H1 (cell line): ENCODE data around the gene DCAF7. TPM values are rescaled to one million over a fixed set of nuclear protein-coding genes. Genes with fewer than 3 reads are reported as not detected.

Experiments
- CTCF ChIA-PET: fragments of 300-600 bp; sonication (Branson Sonifier 250); formaldehyde crosslinking; loops from one replicate; lab custom pipeline; 2021; ENCODE audit not compliant: partially characterized antibody; lab: Charles Lee
- POLR2A ChIA-PET: fragments of 300-600 bp; sonication (Branson Sonifier 250); formaldehyde crosslinking; loops from one replicate; lab custom pipeline; 2021; ENCODE audit warnings: inconsistent platforms; ENCODE audit not compliant: partially characterized antibody; lab: Charles Lee
- DNase-seq, 2 experiments: peaks; one replicate each; pipeline versions ENCODE4 v3.0.0 to v3.0.0-alpha.2; 2010 to 2022; ENCODE audit warnings: low spot score in 2 of 2, low read depth in 1 of 2, mixed read lengths in 1 of 2
- FAIRE-seq: peaks from 2 replicates; lab custom pipeline; 2011; peaks lifted over from hg19 to GRCh38; lab: Jason Lieb, UNC
- H2AFZ ChIP-seq: 2 replicates; pipeline ENCODE4 v1.8.1; 2012; ENCODE audit warnings: low read length, inconsistent platforms
- H2AK5ac ChIP-seq: 2 replicates; pipeline ENCODE4 v1.6.1; 2013; ENCODE audit warnings: low read depth, low read length
- H2BK120ac ChIP-seq: replicated peaks from 2 replicates; pipeline ENCODE3; 2013; ENCODE audit warnings: low read depth, low read length, inconsistent platforms
- H2BK12ac ChIP-seq: 2 replicates; pipeline ENCODE4 v1.6.1; 2013; ENCODE audit warnings: low read depth, low read length
- H2BK15ac ChIP-seq: 2 replicates; pipeline ENCODE4 v1.6.1; 2013; ENCODE audit warnings: low read length
- H2BK20ac ChIP-seq: 2 replicates; pipeline ENCODE4 v1.6.1; 2013; ENCODE audit warnings: low read length
- H2BK5ac ChIP-seq: 2 replicates; pipeline ENCODE4 v1.6.1; 2013; ENCODE audit warnings: low read depth, low read length
- H3K14ac ChIP-seq: 2 replicates; pipeline ENCODE4 v1.6.1; 2013; ENCODE audit warnings: inconsistent platforms; ENCODE audit not compliant: insufficient read length
- H3K18ac ChIP-seq: 2 replicates; pipeline ENCODE4 v1.6.1; 2013; ENCODE audit warnings: low read length; ENCODE audit errors: extremely low read depth
- H3K23ac ChIP-seq: 2 replicates; pipeline ENCODE4 v1.6.1; 2013; ENCODE audit warnings: inconsistent platforms; ENCODE audit not compliant: insufficient read length
- H3K23me2 ChIP-seq: 2 replicates; pipeline ENCODE4 v1.6.1; 2013; ENCODE audit warnings: low read depth, low read length
- H3K27ac ChIP-seq: 2 replicates; pipeline ENCODE4 v1.6.1; 2011; ENCODE audit warnings: low read depth, low read length, inconsistent platforms
- H3K27me3 ChIP-seq, 4 experiments: replicated peaks in 1 of 4; 1 replicate in 1 of 4; 2 replicates in 3 of 4; pipeline versions ENCODE4 v1.6.1 to v1.8.1; 2011 to 2013; ENCODE audit warnings: low read length in 3 of 4, mild to moderate bottlenecking in 3 of 4, inconsistent platforms in 2 of 4, mixed read lengths in 2 of 4, moderate library complexity in 1 of 4; ENCODE audit not compliant: control insufficient read depth in 3 of 4, insufficient read depth in 3 of 4; ENCODE audit errors: extremely low read depth in 1 of 4
- H3K36me3 ChIP-seq, 4 experiments: 2 replicates each; pipeline versions ENCODE4 v1.6.1 to v1.8.1; 2011 to 2013; ENCODE audit warnings: mild to moderate bottlenecking in 4 of 4, low read length in 3 of 4, moderate library complexity in 2 of 4, control low read depth in 1 of 4, inconsistent platforms in 1 of 4; ENCODE audit not compliant: insufficient read depth in 4 of 4, control insufficient read depth in 2 of 4
- H3K4ac ChIP-seq: replicated peaks from 2 replicates; pipeline ENCODE3; 2013; ENCODE audit warnings: low read length, low read depth, mixed read lengths, inconsistent platforms; ENCODE audit not compliant: insufficient read length
- H3K4me1 ChIP-seq, 4 experiments: replicated peaks in 1 of 4; 1 replicate in 1 of 4; 2 replicates in 3 of 4; pipeline versions ENCODE4 v1.6.1 to v1.8.1; 2011 to 2013; ENCODE audit warnings: low read length in 3 of 4, inconsistent platforms in 2 of 4, mixed read lengths in 1 of 4; ENCODE audit not compliant: insufficient read depth in 4 of 4, control insufficient read depth in 3 of 4
- H3K4me2 ChIP-seq, 2 experiments: 2 replicates each; pipeline versions ENCODE4 v1.6.1 to v1.8.1; 2011 to 2013; ENCODE audit warnings: low read depth in 2 of 2, low read length in 2 of 2, control low read depth in 1 of 2, inconsistent platforms in 1 of 2, mild to moderate bottlenecking in 1 of 2; ENCODE audit not compliant: insufficient read depth in 1 of 2
- H3K4me3 ChIP-seq, 4 experiments: fragments of 200-600, 300-600 bp in 1 of 4; sonication (generic), shearing (Covaris generic), sonication (Bioruptor Twin) in 1 of 4; 2 replicates each; pipeline versions ENCODE4 v1.5.1 to v1.8.1; 2011 to 2016; ENCODE audit warnings: low read length in 4 of 4, low read depth in 3 of 4, control low read depth in 2 of 4, inconsistent platforms in 2 of 4, mild to moderate bottlenecking in 2 of 4, mixed read lengths in 1 of 4, moderate library complexity in 1 of 4; ENCODE audit not compliant: insufficient read depth in 2 of 4; ENCODE audit errors: extremely low read depth in 1 of 4
- H3K56ac ChIP-seq: replicated peaks from 2 replicates; pipeline ENCODE3; 2013; ENCODE audit warnings: low read depth, mild to moderate bottlenecking, mixed read lengths, low read length, inconsistent platforms; ENCODE audit not compliant: insufficient read length
- H3K79me1 ChIP-seq: 2 replicates; pipeline ENCODE4 v1.6.1; 2013; ENCODE audit warnings: low read depth, low read length, control low read depth
- H3K79me2 ChIP-seq, 2 experiments: 2 replicates each; pipeline versions ENCODE4 v1.6.1 to v1.8.1; 2012 to 2013; ENCODE audit warnings: low read length in 2 of 2, mild to moderate bottlenecking in 2 of 2, inconsistent platforms in 1 of 2; ENCODE audit not compliant: insufficient read depth in 2 of 2, control insufficient read depth in 1 of 2
- H3K9ac ChIP-seq, 4 experiments: replicated peaks in 1 of 4; 1 replicate in 1 of 4; 2 replicates in 3 of 4; pipeline versions ENCODE4 v1.6.1 to v1.8.1; 2011 to 2013; ENCODE audit warnings: low read depth in 3 of 4, low read length in 3 of 4, control low read depth in 2 of 4, mild to moderate bottlenecking in 2 of 4, moderate library complexity in 2 of 4, inconsistent platforms in 1 of 4; ENCODE audit errors: extremely low read depth in 1 of 4
- H3K9me3 ChIP-seq, 2 experiments: 2 replicates each; pipeline versions ENCODE4 v1.6.1 to v1.8.1; 2012 to 2013; ENCODE audit warnings: mild to moderate bottlenecking in 2 of 2, moderate library complexity in 2 of 2, control low read depth in 1 of 2, inconsistent platforms in 1 of 2, low read depth in 1 of 2, low read length in 1 of 2, mixed read lengths in 1 of 2; ENCODE audit not compliant: insufficient read depth in 2 of 2
- H4K20me1 ChIP-seq, 2 experiments: replicated peaks in 1 of 2; 2 replicates each; pipeline versions ENCODE3 to v1.8.1; 2011 to 2013; ENCODE audit warnings: inconsistent platforms in 2 of 2, low read length in 2 of 2, mild to moderate bottlenecking in 1 of 2; ENCODE audit not compliant: insufficient read depth in 2 of 2, control insufficient read depth in 1 of 2
- H4K5ac ChIP-seq: 2 replicates; pipeline ENCODE4 v1.6.1; 2013; ENCODE audit warnings: low read length, low read depth, mixed read lengths, inconsistent platforms; ENCODE audit not compliant: insufficient read length
- H4K8ac ChIP-seq: 2 replicates; pipeline ENCODE4 v1.8.0; 2013; ENCODE audit warnings: mild to moderate bottlenecking, moderate library complexity, low read length, inconsistent platforms; ENCODE audit not compliant: insufficient read depth; ENCODE audit errors: extremely low read depth
- H4K91ac ChIP-seq: replicated peaks from 2 replicates; pipeline ENCODE3; 2013; ENCODE audit warnings: low read length, mixed read lengths, inconsistent platforms; ENCODE audit not compliant: insufficient read length
- TAF7 ChIP-seq: optimal IDR thresholded peaks from 2 replicates; pipeline ENCODE3; 2011; ENCODE audit warnings: low read depth, mild to moderate bottlenecking, inconsistent platforms, low read length, moderate library complexity, borderline replicate concordance
- WGBS, 2 experiments: shearing (Covaris generic) in 1 of 2; methylation state at CpG; one replicate each; pipeline versions ENCODE4 v1.1.6 to v1.1.7; 2013 to 2015; ENCODE audit warnings: low lambda C conversion rate in 2 of 2, mixed read lengths in 2 of 2, inconsistent platforms in 1 of 2, low coverage in 1 of 2, missing lambda C conversion rate in 1 of 2; ENCODE audit not compliant: insufficient replicate concordance in 2 of 2, insufficient coverage in 1 of 2, insufficient read length in 1 of 2; ENCODE audit errors: extremely low coverage in 1 of 2, missing lambda C conversion rate in 1 of 2; 5-methylcytosine and 5-hydroxymethylcytosine counted together
- polyA plus RNA-seq, 7 experiments: library from polyadenylated mRNA; depleted of rRNA in 3 of 7; stranded (reverse) in 5 of 7; unstranded in 2 of 7; fragments of >200 nt in 5 of 7; fragments of 200-250 nt in 2 of 7; gene quantifications; 1 replicate in 5 of 7; 2 replicates in 1 of 7; 4 replicates in 1 of 7; pipeline versions ENCODE4 v1.2.1 to v1.2.3, GENCODE V29; 2011 to 2013; ENCODE audit warnings: missing spikeins in 2 of 7, mixed read lengths in 2 of 7
- total RNA-seq: library from RNA; stranded (reverse); fragmentation: NEBNext Ultra II Directional; extraction: Animal tissue kit (Norgen Biotek cat#: 25700); gene quantifications from 2 replicates; pipeline ENCODE4 v1.2.1, GENCODE V29; 2021

The DCAF7 gene
- total and polyA plus RNA-seq, 2 of the 8 experiments (the other 6 are each of a cell fraction or from before 2014, with no cell fraction given), result 74.9 to 94.1 TPM

DNA sequence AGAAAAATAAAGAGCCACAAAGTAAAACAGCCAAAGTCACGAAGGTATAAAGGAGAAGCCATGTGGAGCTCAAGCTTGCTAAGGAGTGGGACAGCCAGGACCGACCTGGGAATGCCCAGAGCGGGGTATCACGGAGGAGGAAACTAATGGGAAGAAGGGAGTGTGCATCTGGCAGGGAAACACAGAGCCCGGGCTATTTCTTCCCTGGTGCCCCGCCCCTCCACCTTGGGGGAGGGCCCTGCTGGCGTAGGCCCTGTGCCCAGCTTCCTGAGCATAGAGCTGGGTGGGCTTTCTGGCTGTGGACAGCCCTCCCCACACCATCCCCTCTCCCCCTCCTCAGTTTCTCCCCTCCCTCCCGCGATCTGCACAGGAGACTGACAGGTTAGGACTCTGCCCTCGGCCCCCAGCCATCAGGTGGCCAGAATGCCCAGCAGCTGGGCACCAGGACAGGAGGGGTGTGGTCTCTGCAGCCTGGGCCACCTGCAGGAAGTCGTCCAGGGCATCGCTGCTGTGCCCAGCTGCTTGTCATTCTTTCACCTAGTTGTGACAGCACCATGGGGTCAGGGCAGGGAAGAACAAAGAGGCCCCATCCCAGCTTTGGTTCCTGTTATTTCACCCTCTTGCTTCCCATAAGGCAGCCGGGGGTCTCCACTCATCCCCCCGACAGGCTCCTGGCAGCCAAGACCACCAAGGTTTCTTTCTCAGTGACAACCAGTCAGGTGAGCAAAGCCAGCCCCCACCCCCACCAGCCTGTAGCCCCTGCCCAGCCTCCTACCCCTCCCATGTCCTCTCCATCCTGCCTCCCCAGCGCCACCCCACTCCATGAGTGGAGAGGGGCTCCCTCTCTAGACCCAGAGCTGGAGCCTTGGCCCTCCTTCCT is 7.1 kb upstream of the DCAF7 start:
- no peak overlapping the region for H2BK15ac ChIP-seq

More for the DNA sequence above, 7.1 kb upstream of the DCAF7 start:
- no peak overlapping the region for H4K5ac ChIP-seq
- H3K4me2 ChIP-seq, result no peak overlapping the region
- H2BK5ac ChIP-seq, result no peak overlapping the region
- no peaks in the 10 kb centered on the region for H3K36me3 ChIP-seq
- H3K14ac ChIP-seq, result no peak overlapping the region
- no peak overlapping the region for H3K23ac ChIP-seq
- no peak overlapping the region for H3K56ac ChIP-seq
- no peak overlapping the region for H2BK120ac ChIP-seq
- H3K4me1 ChIP-seq, result peaks cover 0 to 13% (median 3%) of the 10 kb centered on the region in 4 experiments; a peak in 5 of 7 replicates
- POLR2A ChIA-PET, result interaction anchor here (0.6 to 0.8 kb wide), 2 partner anchors 11 to 424 kb away, joined by 3 to 4 read pairs; no protein-coding TSS in a partner anchor
- H2AFZ ChIP-seq, result no peak overlapping the region
- H3K79me1 ChIP-seq, result no peaks in the 10 kb centered on the region
- H4K20me1 ChIP-seq, result no peaks in the 10 kb centered on the region
- H3K4ac ChIP-seq, result no peak overlapping the region
- no peak overlapping the region for H3K4me3 ChIP-seq
- H3K9me3 ChIP-seq, result no peaks in the 10 kb centered on the region
- no peak overlapping the region for H4K91ac ChIP-seq
- no peak overlapping the region for H3K27ac ChIP-seq
- H3K9ac ChIP-seq, result no peak overlapping the region
- H3K27me3 ChIP-seq, result peaks cover 0 to 16% (median 11%) of the 10 kb centered on the region in 4 experiments; a peak in 5 of 7 replicates
- no peak overlapping the region for H2AK5ac ChIP-seq
- no peak for TF ChIP-seq TAF7
- TF ChIP-seq, all 59 proteins: peak for 0
- FAIRE-seq (no peak), DNase-seq (no peak)
- Histone ChIP-seq H3K79me2 (no peaks in the 10 kb centered on the region), H3K18ac (no peak overlapping the region), H3K23me2 (peaks cover 3% of the 10 kb centered on the region; the same call in 1 of the 2 replicates), H2BK12ac (no peak overlapping the region; the same call in 1 of the 2 replicates), H2BK20ac (no peak overlapping the region), H4K8ac (no peak overlapping the region)
- CTCF ChIA-PET, result interaction anchor here (0.8 to 3.4 kb wide), 13 partner anchors 12 to 155 kb away, joined by 3 to 17 read pairs (median 3); no protein-coding TSS in a partner anchor
- 70% methylated on average over 13 of the region's 15 CpGs; no CpG with 5 or more reads in 1 of the 2 experiments for WGBS, 2 experiments
